Thyroid gland (tissue), 4 donors: ENCODE results near the gene GNE. TPM values are rescaled to one million over a fixed set of nuclear protein-coding genes. Genes with fewer than 3 reads are reported as not detected.
"Not testable (repeated sequence)": the region's sequence is repeated elsewhere in the genome, so short reads cannot be mapped to it uniquely, and the experiment has no call there.

Source experiments
- DNase-seq, 2 donors: peaks; one replicate each; pipeline ENCODE4 v3.0.0-alpha.2; 2019
- H3K27ac ChIP-seq, 3 donors: fragments of 200-600 bp; sonication (generic); 1 replicate in 2 of 3; 2 replicates in 1 of 3; pipeline ENCODE4 v1.5.1; 2016 to 2019; ENCODE audit warnings: mild to moderate bottlenecking in 1 of 3, moderate library complexity in 1 of 3
- H3K27me3 ChIP-seq: fragments of 200-600 bp; sonication (generic); one replicate; pipeline ENCODE4 v1.5.1; 2019
- H3K36me3 ChIP-seq, 2 donors: fragments of 200-600 bp; sonication (generic); one replicate each; pipeline ENCODE4 v1.5.1; 2016 to 2019
- H3K4me1 ChIP-seq, 2 donors: fragments of 200-600 bp; sonication (generic); one replicate each; pipeline ENCODE4 v1.5.1; 2017 to 2019
- H3K4me3 ChIP-seq, 3 donors: fragments of 200-600 bp; sonication (generic); replicated peaks in 1 of 3; 1 replicate in 2 of 3; 2 replicates in 1 of 3; pipeline ENCODE4 v1.5.1; 2016; ENCODE audit warnings: mild to moderate bottlenecking in 1 of 3
- H3K9me3 ChIP-seq: fragments of 200-600 bp; sonication (generic); one replicate; pipeline ENCODE4 v1.5.1; 2017
- POLR2A ChIP-seq, 2 donors: fragments of 450-650 bp; IDR thresholded peaks; one replicate each; pipeline ENCODE4 v1.6.1; 2017; ENCODE audit warnings: antibody characterized with exemption in 2 of 2, mild to moderate bottlenecking in 2 of 2, moderate library complexity in 1 of 2
- WGBS, 2 donors: methylation state at CpG; one replicate each; pipeline ENCODE4 v1.1.5; 2017; 5-methylcytosine and 5-hydroxymethylcytosine counted together
- intact Hi-C: fragments of 100-400 bp; cut with DNase I; formaldehyde crosslinking; loops from one replicate; pipeline ENCODE4 v1.15.1; 2023
- total RNA-seq, 4 donors: library from RNA; depleted of rRNA; stranded (reverse); fragments of >200 nt; gene quantifications; one replicate each; pipeline ENCODE4 v1.2.3, GENCODE V29; 2016
- TF ChIP-seq, protein P1 (sequence below), 6 experiments: fragments of 200-600 bp in 3 of 6; fragments of 450-650 bp in 3 of 6; sonication (generic) in 3 of 6; IDR thresholded peaks; one replicate each; pipeline ENCODE4 v1.5.1; 2016 to 2019; ENCODE audit warnings: antibody characterized with exemption in 6 of 6, mild to moderate bottlenecking in 2 of 6, inconsistent platforms in 1 of 6, moderate library complexity in 1 of 6

GNE gene, protein sequence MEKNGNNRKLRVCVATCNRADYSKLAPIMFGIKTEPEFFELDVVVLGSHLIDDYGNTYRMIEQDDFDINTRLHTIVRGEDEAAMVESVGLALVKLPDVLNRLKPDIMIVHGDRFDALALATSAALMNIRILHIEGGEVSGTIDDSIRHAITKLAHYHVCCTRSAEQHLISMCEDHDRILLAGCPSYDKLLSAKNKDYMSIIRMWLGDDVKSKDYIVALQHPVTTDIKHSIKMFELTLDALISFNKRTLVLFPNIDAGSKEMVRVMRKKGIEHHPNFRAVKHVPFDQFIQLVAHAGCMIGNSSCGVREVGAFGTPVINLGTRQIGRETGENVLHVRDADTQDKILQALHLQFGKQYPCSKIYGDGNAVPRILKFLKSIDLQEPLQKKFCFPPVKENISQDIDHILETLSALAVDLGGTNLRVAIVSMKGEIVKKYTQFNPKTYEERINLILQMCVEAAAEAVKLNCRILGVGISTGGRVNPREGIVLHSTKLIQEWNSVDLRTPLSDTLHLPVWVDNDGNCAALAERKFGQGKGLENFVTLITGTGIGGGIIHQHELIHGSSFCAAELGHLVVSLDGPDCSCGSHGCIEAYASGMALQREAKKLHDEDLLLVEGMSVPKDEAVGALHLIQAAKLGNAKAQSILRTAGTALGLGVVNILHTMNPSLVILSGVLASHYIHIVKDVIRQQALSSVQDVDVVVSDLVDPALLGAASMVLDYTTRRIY
- total RNA-seq = 10 to 100 TPM; 15.0 to 24.3 (median 16.1) TPM

DNA sequence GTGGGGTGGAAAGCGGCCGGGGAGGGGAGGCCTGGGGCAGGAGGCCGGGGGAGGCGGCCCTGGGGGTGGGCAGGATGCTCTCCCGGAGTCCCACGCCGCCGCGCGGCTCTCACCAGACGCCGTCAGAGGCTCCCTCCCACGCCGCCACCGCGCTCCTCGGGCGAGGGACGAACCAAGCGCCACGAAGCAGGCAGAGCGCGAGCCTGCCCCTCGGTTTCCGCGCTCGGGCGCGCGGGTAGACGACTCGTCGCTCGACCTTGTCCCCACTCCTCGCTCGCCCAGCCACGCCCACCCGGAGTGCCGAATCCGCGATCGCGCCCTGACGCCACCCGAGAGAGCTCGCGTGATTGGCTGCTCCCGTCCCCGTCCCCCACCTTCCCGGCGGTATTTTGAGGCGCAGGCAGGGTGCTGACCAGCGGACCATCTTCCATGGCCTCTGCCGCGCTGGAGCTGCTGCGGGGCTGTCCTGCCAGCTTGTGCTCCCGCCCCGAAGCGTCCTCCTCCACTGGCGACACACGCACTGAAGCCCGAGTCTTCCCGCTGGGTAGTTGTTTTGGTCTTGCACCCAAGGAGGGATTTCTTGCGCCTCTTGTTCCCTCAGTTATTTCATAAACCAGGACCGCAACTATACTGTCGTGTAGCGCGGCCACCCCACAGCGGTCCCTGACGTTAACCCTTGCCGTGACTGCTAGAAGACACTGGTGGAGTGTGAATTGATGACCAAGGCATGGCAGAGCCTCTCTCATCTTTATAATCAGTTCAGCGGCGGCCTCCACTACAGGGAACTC, at the start of gene GNE:
Gene GNE, minus strand, starts transcription at position 241 of the 788 bp plus-strand sequence. CDS start 9,093 bp downstream, outside the sequence.
- 2 to 4% methylated on average over 34 to 40 of the region's 73 CpGs for WGBS, 2 donors
- peak in 1 of 2 donors; percentile 96 for TF ChIP-seq POLR2A (IDR thresholded peaks at IDR 0.05)
- TF ChIP-seq, protein P1, sequence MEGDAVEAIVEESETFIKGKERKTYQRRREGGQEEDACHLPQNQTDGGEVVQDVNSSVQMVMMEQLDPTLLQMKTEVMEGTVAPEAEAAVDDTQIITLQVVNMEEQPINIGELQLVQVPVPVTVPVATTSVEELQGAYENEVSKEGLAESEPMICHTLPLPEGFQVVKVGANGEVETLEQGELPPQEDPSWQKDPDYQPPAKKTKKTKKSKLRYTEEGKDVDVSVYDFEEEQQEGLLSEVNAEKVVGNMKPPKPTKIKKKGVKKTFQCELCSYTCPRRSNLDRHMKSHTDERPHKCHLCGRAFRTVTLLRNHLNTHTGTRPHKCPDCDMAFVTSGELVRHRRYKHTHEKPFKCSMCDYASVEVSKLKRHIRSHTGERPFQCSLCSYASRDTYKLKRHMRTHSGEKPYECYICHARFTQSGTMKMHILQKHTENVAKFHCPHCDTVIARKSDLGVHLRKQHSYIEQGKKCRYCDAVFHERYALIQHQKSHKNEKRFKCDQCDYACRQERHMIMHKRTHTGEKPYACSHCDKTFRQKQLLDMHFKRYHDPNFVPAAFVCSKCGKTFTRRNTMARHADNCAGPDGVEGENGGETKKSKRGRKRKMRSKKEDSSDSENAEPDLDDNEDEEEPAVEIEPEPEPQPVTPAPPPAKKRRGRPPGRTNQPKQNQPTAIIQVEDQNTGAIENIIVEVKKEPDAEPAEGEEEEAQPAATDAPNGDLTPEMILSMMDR (IDR thresholded peaks at IDR 0.05) = no peak

DNA sequence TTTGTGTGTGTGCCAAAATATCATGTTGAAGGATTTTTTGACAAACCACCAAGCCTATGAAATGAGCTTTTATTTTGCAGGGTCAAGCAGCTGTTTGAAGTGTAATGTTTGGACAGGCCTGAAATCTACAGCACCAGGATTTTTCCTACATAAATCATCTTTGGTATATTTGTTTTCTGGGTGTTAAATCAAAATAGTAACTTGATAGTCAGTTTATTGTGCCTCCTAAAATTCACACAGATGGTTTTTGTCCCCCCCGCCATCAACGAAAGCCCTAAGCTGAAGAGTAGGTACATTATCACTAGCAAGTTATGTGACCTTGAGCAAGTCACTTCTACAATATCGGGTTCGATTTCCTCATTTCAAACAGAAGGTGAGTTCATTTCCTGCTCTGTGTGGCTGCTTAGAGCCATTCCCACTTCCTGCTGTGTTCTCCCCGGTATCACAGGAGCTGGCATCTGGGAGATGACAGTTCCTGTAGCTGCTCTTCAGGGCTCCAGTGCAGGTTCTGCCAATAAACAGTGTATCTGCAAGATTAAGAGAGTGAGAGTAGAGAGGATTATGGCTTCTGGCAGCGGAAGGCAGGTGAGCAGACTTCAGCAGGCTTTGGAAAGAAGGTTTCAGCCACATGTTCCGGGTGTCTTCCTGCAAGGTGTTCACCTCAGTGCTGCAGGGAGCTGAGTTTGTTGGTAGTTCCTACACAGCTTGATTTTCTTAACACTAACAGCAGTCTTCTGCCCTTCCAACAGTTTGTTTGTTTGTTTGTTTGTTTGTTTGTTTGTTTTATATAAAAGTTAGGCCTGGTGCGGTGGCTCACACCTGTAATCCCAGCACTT, 48.4 kb upstream of the GNE start:
- no peak overlapping the region for H3K4me3 ChIP-seq
- H3K36me3 ChIP-seq = no peaks in the 10 kb centered on the region
- 73 to 78% methylated on average over 8 of the region's 8 CpGs for WGBS, 2 donors
- no peaks in the 10 kb centered on the region for H3K9me3 ChIP-seq
- no peaks in the 10 kb centered on the region for H3K27me3 ChIP-seq
- TF ChIP-seq, protein P1 (IDR thresholded peaks at IDR 0.05) = no peak
- no peak for TF ChIP-seq POLR2A (IDR thresholded peaks at IDR 0.05)
- no peak overlapping the region for H3K27ac ChIP-seq
- H3K4me1 ChIP-seq = no peaks in the 10 kb centered on the region
- DNase-seq = no peak
- intact Hi-C loops = no loop called here

More for the DNA sequence above, at the start of gene GNE:
- Histone ChIP-seq H3K27ac (peak within 1 kb of the TSS; percentile 93 to 96 (median 96)), H3K4me1 (peaks cover 4 to 7% of the 10 kb centered on the region in 2 donors), H3K27me3 (no peaks in the 10 kb centered on the region), H3K36me3 (no peaks in the 10 kb centered on the region), H3K4me3 (peak within 1 kb of the TSS; percentile 37 to 95 (median 48)), H3K9me3 (no peaks in the 10 kb centered on the region)
- peak; percentile 98 to 99 for DNase-seq
- intact Hi-C loops = no loop called here

DNA sequence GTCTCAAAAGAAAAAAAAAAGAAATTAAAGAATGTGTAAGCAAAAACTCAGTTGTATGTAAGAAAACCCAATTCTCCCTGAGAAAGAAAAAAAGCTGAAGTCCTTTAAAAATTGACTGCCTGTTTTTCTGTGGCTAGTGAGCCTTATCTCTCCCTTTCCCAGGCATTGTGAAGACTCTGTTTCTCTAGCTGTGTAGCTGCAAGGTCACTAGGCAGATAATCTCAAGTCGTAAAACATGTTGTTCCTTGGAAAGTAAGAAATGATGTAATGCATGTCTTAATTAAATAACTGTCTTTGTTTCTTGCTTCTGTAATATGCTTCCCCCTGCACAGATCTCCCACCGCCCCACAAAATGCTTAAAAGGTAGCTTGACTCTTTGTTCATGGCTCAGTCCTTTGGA, 46.1 kb upstream of the GNE start:
- DNase-seq, H3K4me1 ChIP-seq, intact Hi-C loops, H3K9me3 ChIP-seq, H3K4me3 ChIP-seq, H3K27me3 ChIP-seq, H3K27ac ChIP-seq, H3K36me3 ChIP-seq: not testable (repeated sequence)
- WGBS, 2 donors = 81 to 83% methylated on average over 2 of the region's 2 CpGs

DNA sequence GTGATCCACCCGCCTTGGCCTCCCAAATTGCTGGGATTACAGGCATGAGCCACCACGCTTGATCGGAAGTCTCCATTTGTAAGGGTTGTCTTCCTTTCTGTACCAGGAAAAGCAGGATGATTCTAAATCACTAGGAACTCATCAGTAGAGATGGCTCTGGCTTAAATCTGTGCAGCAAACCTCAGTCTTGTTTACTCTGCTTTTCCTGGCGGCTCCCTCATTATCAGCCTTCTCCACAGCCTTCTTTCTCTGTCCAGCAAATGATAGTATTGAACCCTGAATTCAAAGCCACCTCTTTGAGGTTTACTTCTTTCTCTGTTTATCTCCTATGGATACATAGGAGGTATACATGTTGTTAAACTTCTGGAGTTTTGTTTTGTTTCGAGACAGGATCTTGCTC, 43.0 kb upstream of the GNE start:
- Histone ChIP-seq H3K27me3 (no peaks in the 10 kb centered on the region), H3K4me3 (no peak overlapping the region), H3K4me1 (peaks cover 0 to 5% of the 10 kb centered on the region in 2 donors), H3K36me3 (no peaks in the 10 kb centered on the region), H3K9me3 (no peaks in the 10 kb centered on the region), H3K27ac (no peak overlapping the region)
- intact Hi-C loops = no loop called here
- DNase-seq = no peak
- 80 to 88% methylated on average over 5 of the region's 5 CpGs for WGBS, 2 donors
- TF ChIP-seq POLR2A (IDR thresholded peaks at IDR 0.05) = no peak
- TF ChIP-seq, protein P1 (IDR thresholded peaks at IDR 0.05) = no peak

- 76 to 81% methylated on average over 3 of the region's 3 CpGs for WGBS, 2 donors
- DNase-seq = no peak
- peaks cover 0 to 5% of the 10 kb centered on the region in 2 donors for H3K4me1 ChIP-seq
Measured at GRCh38 chr9:36298566-36298965, 40.3 kb upstream of the GNE start.

More at GRCh38 chr9:36298566-36298965, 40.3 kb upstream of the GNE start:
- Histone ChIP-seq H3K4me3 (no peak overlapping the region), H3K36me3 (no peaks in the 10 kb centered on the region), H3K9me3 (no peaks in the 10 kb centered on the region), H3K27me3 (no peaks in the 10 kb centered on the region), H3K27ac (no peak overlapping the region)
- intact Hi-C loops = no loop called here
- TF ChIP-seq, protein P1 (IDR thresholded peaks at IDR 0.05) = no peak
- no peak for TF ChIP-seq POLR2A (IDR thresholded peaks at IDR 0.05)
